Stimulated activated CD4-positive, alpha-beta T cell treated with anti-CD3 and anti-CD28 coated beads, TNF-alpha, amount 100 ng/mL, for 1 hour (primary cell): ENCODE measurements around the gene AKAP9.
"Not testable (repeated sequence)": the region's sequence is repeated elsewhere in the genome, so short reads cannot be mapped to it uniquely, and the experiment has no call there.

Experiments
- DNase-seq, 3 donors: peaks; one replicate each; pipeline ENCODE4 v3.0.0-alpha.2; 2020; ENCODE audit warnings: low read depth in 3 of 3, low spot score in 1 of 3

AKAP9 gene

DNA sequence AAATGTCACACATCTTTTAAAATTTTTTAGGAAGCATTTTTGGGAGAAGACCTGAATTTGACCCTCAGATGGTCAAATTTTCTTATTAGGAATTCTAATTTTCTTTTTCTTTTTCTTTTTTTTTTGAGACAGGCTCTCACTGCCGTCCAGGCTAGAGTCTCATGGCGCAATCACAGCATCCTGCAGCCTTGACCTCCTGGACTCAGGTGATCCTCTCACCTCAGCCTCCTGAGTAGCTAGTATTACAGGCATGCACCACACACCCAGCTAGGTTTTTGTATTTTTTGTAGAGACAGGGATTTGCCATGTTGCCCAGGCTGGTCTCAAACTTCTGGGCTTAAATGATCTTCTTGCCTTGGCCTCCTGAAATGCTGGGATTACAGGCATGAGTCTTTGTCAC lies 65.4 kb downstream of the AKAP9 start:
- no peak for DNase-seq

DNA sequence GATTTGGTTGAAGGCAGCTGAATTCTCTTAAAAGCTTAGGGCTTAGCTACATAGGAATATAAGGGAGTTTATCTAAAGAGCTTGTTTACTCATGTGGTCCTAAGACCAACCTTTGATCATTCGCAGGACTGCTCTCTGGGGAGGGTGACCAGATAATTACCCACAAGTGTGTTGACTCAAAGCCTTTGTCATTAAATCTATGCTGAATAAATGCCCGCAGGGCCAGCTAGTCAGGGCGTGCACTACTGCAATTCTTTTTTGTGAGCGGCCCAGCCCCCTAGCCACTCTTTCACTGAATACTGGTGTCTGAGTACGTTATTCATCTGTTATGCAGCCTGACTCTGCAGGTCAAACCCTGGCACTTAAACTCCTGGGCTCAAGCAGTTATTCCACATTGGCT lies 69.6 kb downstream of the AKAP9 start:
- no peak for DNase-seq

DNA sequence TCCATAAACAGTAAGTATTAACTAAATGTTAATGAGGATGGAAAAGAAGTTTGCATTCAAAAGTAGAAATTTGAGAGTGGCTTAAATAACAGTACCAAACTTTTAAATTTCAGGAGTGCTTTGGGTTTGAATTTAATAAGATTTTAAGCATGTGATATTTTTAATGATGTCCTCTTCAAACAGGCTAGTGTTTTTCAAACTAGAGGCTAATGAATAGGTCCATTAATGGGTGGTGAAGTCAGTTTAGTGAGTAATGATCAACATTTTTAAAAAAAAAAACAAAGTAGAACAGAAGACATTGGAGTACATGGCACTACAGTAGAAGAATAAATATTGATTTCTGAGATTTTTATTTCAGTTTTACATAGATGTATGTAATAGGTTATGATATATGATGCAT lies 72.9 kb downstream of the AKAP9 start:
- no peak for DNase-seq

DNA sequence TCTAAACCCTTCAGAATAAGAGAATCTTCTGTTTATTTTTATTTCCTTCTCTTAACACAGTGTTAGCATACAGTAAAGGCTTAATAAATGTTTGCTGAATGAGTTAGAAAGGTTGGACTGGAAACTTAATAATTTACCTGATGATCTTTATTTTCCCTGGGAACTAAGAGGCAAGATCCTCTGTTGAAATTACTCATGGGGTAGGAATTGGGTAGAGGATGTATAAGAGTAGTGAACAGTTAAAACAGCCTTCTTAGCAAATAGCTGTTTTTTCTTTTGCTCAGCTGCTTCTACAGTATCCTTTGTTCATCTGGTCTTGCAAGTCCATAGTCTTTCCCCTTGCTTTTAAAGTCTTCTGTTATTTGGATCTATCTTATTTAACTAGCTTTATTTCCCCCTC lies 80.0 kb downstream of the AKAP9 start:
- DNase-seq: no peak

DNA sequence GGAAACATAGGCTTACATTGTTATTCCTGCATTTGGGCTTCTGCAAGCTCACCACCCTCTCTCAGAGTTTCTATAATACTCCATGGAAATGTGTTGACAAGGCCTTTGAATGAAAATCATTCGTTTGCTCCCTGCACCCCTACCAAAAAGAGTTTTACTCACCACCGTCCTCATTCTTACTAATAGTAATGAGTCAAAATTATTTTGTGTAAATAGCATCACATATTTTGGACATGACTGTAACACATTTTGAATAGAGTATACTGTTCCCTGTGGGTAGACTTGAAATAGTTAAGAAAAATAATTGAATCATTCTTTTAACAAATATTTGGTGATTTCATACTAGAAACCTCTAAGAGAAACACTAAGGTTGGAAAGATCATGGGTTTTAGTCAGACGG lies 84.6 kb downstream of the AKAP9 start:
- no peak for DNase-seq

DNA sequence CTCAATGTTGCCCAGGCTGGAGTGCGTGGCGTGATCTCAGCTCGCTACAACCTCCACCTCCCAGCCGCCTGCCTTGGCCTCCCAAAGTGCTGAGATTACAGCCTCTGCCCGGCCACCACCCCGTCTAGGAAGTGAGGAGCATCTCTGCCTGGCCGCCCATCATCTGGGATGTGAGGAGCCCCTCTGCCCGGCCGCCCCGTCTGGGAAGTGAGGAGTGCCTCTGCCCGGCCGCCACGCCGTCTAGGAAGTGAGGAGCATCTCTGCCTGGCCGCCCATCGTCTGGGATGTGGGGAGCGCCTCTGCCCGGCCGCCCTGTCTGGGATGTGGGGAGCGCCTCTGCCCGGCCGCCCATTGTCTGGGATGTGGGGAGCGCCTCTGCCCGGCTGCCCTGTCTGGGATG lies 86.0 kb downstream of the AKAP9 start:
- not testable (repeated sequence) for DNase-seq

DNA sequence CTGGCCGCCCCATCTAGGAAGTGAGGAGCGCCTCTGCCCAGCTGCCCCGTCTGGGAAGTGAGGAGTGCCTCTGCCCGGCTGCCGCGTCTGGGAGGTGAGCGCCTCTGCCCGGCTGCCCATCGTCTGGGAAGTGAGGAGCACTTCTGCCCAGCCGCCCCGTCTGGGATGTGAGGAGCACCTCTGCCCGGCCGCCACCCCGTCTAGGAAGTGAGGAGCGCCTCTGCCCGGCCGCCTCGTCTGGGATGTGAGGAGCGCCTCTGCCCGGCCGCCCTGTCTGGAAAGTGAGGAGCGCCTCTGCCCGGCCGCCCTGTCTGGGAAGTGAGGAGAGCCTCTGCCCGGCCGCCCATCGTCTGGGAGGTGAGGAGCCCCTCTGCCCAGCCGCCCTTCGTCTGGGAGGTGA lies 86.5 kb downstream of the AKAP9 start:
- DNase-seq: not testable (repeated sequence)

DNA sequence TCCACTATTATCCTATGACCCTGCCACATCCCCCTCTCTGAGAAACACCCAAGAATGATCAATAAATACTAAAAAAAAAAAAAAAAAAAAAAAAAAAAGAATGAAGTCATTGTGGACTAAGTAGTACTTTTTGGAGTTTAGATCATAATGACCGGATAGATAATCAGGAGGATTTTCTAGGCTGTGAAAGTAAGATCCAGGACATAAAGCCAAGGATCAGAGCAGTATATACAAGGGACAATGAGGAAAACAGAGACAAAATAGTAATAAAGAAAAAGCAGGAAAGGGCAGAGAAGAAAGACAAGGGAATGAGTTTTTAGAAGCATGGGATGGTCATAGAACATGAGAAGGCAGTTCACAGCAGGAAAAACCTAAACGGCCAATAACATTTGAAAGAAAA lies 87.6 kb downstream of the AKAP9 start:
- DNase-seq: no peak

DNA sequence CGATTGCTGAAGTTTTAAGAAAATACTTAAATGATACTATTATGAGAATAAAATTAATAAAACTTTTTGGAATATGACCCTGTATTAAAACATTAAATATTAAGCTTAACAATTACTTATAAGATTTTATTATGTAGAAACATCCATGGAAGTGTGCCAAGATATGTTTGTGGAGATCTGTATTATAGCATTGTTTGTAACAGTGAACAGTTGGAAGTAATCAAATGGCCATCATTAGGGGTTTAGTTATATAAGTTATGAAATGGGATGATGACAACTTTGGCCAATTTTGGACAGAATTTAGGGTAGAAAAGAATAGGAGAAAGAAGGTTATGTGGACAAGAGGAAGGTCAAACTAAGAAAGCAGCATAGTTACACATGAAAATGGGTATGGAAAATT lies 88.0 kb downstream of the AKAP9 start:
- no peak for DNase-seq

DNA sequence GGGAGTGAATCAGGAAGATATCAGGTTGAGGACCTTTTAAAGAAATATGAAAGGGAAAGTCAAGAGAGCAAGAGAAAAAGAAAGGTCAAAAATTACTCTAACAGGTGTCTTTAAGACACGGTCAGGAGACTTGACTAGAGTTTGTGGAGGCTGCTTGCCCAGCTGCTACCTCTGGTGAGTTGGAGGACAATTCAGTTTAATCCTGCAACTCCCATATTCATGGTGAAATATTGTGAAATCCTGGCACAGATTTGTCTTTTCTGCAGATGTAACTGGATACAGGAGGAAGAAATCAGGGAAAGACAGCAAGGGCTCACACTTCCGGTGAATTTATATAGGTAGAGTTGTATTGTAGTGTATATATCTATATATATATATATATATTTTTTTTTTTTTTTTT lies 93.5 kb downstream of the AKAP9 start:
- DNase-seq: no peak

DNA sequence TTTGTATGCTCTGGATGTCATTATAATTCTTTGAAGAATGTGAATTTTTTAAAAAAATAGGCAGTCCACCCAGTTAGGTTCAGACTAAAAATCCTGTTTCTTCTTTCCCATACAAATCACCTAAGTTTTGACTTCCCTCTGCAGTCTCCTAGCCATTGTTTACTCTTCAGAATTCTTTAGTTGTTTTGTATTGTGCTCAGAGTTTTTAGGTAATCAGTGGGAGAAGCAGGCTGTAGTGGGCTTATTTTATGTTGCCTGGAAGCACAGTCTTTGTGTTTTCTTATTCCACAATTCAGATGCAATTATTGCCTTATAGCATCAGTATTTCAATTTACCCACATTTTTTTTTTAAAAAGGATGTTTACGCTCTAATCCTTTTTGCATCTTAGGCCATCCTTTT lies 94.9 kb downstream of the AKAP9 start:
- no peak for DNase-seq

DNA sequence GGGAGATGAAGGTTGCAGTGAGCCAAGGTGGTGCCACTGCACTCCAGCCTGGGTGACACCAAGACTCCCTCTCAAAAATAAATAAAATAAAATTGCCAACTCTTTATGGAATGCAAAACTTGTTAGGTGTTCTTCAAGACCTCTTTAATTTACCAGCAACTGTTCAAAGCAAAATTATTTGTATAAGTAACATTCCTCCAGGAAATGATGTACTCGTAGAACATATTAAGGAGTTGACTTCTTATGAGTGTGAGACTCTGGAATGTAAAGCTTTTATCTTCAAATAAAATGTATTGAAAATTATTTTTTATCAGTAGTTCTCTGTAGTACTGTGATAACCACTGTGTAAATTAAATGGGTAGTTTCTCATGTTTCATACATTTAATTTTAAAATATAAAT lies 99.2 kb downstream of the AKAP9 start:
- DNase-seq: no peak

DNA sequence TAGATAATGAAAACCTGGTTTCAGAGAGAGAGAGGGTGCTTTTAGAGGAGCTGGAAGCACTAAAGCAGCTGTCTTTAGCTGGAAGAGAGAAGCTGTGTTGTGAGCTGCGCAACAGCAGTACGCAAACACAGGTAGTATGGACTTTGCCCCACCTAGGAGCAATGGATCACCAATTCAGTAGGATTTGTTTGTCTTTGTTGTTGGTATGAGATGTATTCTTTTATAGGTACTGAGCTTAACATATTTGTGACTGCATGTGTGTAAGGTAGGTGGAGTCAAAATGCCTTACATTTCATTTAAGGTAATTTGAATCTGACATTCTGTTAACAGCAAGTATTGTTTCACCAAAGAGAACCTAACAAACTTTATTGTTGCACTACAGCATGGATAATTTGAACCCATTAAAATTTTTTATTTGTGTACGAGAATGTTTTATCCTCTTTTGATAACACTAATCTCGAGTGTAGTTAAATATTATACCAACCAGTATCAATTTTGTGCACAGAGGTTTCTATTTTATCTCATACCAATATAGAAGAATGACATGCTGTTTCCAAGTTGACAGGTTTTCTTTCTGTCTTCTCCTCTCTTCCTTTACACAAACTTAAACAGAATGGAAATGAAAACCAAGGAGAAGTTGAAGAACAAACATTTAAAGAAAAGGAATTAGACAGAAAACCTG lies 101.5 kb downstream of the AKAP9 start:
- no peak for DNase-seq

DNA sequence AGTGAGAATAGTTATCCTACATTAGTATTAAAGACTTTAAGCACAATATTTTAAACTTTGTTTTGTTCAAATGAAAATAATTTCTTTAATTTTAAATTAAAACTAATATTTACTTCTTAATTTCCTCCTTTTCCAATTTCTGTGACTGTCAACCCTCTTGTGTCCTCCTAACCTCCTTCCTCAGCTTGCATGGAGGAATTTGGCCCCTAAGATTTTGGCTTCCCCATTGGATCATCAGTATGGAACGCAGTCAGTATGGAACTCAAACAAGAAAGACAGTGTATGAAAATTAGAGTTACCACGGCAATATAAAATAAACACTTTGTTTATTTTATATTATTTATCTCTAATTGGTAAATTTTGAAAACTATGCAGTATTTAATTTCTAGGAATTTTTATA lies 102.4 kb downstream of the AKAP9 start:
- DNase-seq: no peak

DNA sequence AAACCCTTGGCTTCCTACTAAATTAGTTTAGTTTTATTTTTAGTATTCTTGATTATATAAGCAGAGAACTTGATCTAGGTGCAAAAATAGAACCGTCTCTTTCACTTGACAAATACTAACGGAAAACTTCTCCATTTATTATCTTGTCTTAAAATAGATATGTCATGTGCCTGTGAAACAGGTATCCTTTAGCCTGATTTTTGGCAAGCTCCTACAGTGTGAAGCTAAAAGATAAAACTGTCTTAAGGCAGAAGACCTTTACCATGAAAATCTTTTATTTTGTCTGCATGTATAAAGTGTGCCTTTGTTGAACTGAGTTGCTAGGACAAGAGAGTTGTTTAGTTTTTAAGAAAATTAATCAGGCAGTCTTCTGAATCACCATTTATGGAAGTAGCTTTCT lies 103.0 kb downstream of the AKAP9 start:
- DNase-seq: no peak

DNA sequence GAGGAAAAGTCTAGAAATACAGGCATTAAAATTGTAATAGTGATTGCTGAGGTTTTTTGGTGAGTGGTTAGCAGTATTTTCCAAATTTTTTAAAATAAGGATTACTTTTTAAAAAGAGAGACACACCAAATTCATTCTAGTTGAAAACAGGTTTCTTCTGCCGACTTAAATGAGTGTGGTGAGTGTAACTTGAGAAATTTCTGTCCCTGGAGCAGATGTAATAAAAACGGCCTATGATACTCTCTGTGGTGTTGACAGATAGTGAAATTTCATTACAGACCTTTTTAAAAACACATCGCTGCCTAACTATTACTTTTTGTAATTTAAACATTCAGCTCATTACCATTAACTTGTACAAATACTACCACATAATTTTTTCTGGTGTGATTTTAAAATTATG lies 103.5 kb downstream of the AKAP9 start:
- no peak for DNase-seq

DNA sequence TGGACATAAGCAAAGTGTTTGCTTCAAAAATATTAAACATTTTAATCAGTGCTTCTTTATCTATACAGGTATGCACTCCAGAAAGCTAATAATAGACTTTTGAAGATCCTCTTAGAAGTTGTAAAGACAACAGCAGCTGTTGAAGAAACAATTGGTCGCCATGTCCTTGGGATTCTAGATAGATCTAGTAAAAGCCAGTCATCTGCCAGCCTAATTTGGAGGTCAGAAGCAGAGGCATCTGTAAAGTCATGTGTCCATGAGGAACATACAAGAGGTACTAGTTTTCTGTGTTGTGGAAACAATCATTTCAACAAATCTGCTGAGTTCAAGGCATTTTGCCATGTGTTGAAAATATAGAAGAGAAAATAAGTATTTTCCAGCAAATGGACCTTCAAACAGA lies 104.3 kb downstream of the AKAP9 start:
- DNase-seq: no peak

DNA sequence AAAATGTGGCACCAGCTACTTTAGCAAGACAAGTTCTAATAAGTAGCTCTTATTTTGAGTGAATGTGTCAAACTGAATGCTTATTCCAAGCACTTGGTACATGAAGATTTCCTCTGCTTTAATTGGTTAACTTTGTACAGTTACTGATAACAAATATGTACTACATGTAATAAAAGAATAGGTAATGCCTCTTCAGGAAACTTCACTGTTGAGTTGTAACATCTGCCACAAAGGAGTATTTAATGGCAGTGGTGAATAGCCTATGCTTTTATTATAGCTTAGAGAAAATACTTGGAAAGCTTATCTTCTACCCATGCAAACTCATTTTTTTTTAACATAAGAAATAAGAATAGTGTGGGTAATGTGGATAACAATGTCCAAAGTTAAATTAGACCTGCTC lies 111.0 kb downstream of the AKAP9 start:
- no peak for DNase-seq

DNA sequence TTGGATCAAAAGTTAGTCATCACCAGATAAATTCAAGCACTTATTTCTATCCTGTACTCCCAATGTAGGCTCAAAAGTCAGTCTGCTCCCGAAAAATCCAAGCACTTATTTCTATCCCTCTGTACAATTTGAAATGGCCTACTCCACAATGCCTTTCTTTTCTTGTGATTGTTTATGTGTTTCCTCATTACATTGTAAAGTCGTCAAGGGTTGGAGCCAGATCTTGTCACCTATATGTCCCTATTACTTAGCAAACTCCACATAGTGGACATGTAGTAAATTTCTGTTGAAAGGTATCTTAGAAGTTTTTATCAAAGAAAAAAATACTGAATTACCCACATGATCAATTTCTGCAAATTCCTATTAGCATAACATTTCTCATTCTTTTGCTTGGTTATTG lies 111.5 kb downstream of the AKAP9 start:
- DNase-seq: no peak

DNA sequence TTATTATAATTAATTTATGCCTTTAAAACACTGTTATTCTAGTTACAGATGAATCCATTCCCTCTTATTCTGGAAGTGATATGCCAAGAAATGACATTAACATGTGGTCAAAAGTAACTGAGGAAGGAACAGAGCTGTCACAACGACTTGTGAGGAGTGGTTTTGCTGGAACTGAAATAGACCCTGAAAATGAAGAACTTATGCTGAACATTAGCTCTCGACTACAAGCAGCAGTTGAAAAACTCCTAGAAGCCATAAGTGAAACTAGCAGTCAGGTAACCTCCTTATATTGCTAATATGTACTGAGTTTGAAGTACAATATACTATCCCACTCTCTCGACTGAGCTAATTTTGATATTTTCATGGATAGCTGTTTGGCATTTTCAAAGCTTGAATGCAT lies 112.0 kb downstream of the AKAP9 start:
- no peak for DNase-seq

DNA sequence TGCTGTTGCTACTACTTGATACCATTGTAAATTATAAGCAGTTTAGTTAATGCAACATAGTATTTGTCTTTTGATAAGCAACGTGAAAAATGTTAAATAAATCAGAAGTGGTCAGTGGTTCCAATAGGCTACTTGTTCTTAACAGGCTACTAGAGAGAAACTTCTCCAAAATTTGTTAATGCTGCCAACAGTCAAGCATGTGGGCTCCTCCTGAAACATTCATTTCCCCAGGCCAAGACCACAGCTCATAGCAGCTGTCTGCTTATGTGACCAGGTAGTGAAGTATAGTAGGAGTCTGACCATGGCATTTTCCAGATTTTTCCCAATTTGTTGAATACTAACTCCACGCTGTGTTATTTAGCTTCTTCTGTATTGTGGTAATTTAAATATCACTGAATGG lies 112.7 kb downstream of the AKAP9 start:
- DNase-seq: no peak

DNA sequence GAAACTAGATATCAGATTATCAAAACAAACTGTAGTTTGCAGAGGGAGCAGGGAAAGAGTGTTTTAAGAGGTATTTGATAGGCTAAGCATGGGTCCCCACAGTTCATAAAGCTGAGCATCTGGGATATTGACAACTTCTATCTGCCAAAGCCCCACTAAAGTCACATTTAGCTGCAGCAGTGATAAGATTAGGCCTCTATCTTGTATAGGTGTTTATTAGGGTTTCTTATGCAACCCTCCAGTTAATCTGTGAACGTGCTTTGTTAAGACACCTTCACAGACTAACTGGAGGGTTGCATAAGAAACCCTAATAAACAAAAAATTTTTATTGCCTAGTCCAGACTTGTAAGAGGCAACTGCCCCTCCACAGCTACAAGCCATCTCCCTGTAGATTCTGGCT lies 115.6 kb downstream of the AKAP9 start:
- DNase-seq: no peak

DNA sequence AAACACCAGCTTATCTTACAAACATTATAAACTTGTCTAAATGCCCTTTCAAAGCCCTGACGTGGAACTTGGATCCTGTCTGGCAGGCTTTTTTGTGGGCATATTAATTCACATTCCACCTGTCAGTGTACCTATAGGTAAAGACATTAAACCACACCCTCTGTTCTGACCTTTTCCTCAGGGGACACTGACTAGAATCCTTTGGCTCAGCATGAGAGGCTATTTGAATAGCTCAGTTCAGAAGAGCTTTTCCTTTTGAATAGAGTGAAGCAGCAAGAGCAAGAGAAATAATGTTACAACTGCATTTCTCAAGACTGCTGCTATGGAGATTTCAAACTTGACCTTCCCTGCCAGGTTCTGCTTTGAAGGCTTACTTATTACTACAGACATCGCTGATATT lies 116.7 kb downstream of the AKAP9 start:
- no peak for DNase-seq

DNA sequence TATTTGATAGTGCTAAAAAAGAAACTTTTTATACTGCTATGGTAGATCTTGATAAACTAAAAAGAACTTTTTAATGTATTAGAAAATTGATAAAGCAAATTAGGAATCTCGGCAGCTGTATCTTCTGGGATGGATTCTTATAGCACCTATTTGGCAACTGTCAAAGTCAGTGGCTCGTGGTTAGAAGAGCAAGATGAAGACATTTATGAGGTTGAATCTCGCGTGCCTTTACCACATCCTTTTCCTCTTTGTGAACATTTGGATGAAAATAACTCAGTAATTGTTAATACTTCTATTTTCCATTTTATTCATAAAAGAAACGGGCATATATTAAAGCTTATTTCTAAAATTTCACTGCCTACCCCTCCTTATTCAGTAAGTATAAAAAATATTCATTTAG lies 117.4 kb downstream of the AKAP9 start:
- DNase-seq: no peak
